HG02870 (cell line): Measurements from ENCODE around the gene TMEM175.

Experiments used
- ATAC-seq: cut with Tn5 transposase; IDR thresholded peaks from one replicate; pipeline ENCODE4 v1.9.1; 2021; ENCODE audit warnings: mild to moderate bottlenecking, moderate library complexity; ENCODE audit not compliant: unreplicated experiment

Gene TMEM175

GRCh38 chr4:931960-932712 lies at the start of gene TMEM175, which contains the start of gene GAK:
TMEM175 (plus strand) TSS chr4:932460; CDS start chr4:947740, 15,280 bp downstream.
GAK (minus strand) TSS chr4:932316; CDS start chr4:932187, 129 bp downstream.
- ATAC-seq, result peak; percentile 82

- ATAC-seq, result no peak
These were observed 49.6 kb upstream of the TMEM175 start for GRCh38 chr4:882646-883045.

- no peak for ATAC-seq
These were observed 48.7 kb upstream of the TMEM175 start for GRCh38 chr4:883377-884095.

- no peak for ATAC-seq
These were observed 48.0 kb upstream of the TMEM175 start for GRCh38 chr4:884259-884658.

- ATAC-seq, result no peak
These were observed 47.4 kb upstream of the TMEM175 start for GRCh38 chr4:884896-885295.

GRCh38 chr4:885353-885752 lies 46.9 kb upstream of the TMEM175 start:
- no peak for ATAC-seq

GRCh38 chr4:886244-886643 lies 46.0 kb upstream of the TMEM175 start:
- ATAC-seq, result no peak

- ATAC-seq, result no peak
These were observed 45.1 kb upstream of the TMEM175 start for GRCh38 chr4:887034-887763.

GRCh38 chr4:888029-888428 lies 44.2 kb upstream of the TMEM175 start:
- ATAC-seq, result no peak

- no peak for ATAC-seq
These were observed 42.7 kb upstream of the TMEM175 start for GRCh38 chr4:889516-889915.

- ATAC-seq, result no peak
These were observed 42.1 kb upstream of the TMEM175 start for GRCh38 chr4:890036-890695.

- ATAC-seq, result no peak
These were observed 40.5 kb upstream of the TMEM175 start for GRCh38 chr4:891747-892146.

GRCh38 chr4:892780-893179 lies 39.5 kb upstream of the TMEM175 start:
- no peak for ATAC-seq

- no peak for ATAC-seq
These were observed 38.8 kb upstream of the TMEM175 start for GRCh38 chr4:893276-893994.

- ATAC-seq, result no peak
These were observed 38.1 kb upstream of the TMEM175 start for GRCh38 chr4:893995-894705.

- ATAC-seq, result no peak
These were observed 36.7 kb upstream of the TMEM175 start for GRCh38 chr4:895596-895995.

GRCh38 chr4:896216-896615 lies 36.0 kb upstream of the TMEM175 start:
- ATAC-seq, result no peak

- ATAC-seq, result no peak
These were observed 35.6 kb upstream of the TMEM175 start for GRCh38 chr4:896630-897029.

- ATAC-seq, result no peak
These were observed 34.1 kb upstream of the TMEM175 start for GRCh38 chr4:898123-898522.
